ENCODE measurements around the gene OSGEPL1. TPM values are rescaled to one million over a fixed set of nuclear protein-coding genes. Genes with fewer than 3 reads are reported as not detected.

The OSGEPL1 gene, protein sequence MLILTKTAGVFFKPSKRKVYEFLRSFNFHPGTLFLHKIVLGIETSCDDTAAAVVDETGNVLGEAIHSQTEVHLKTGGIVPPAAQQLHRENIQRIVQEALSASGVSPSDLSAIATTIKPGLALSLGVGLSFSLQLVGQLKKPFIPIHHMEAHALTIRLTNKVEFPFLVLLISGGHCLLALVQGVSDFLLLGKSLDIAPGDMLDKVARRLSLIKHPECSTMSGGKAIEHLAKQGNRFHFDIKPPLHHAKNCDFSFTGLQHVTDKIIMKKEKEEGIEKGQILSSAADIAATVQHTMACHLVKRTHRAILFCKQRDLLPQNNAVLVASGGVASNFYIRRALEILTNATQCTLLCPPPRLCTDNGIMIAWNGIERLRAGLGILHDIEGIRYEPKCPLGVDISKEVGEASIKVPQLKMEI
- total RNA-seq (2022; extraction: Qiagen RNA extraction; ENCODE audit: low read depth), result 4.2 to 5.6 TPM (median 4.9 TPM) in 5 replicates

GRCh38 chr2:189762551-189763298, at the start of gene OSGEPL1:
OSGEPL1 (minus strand) TSS chr2:189762792; CDS start chr2:189761640, 1,152 bp downstream.

GRCh38 chr2:189783927-189784867, 21.6 kb upstream of the OSGEPL1 start, which contains the start of the genes ORMDL1 and PMS1:
ORMDL1 (minus strand) TSS chr2:189784339; CDS start chr2:189782595, 1,744 bp downstream.
PMS1 (plus strand) TSS chr2:189784450; CDS start chr2:189791810, 7,360 bp downstream.

Other genes with a start within 250 kb of the OSGEPL1 start
- 3.8 to 5.0 TPM (median 3.8 TPM) in 5 replicates for gene SLC40A1, start 182.0 kb downstream of the OSGEPL1 start, total RNA-seq (2022; extraction: Qiagen RNA extraction; ENCODE audit: low read depth)
- 35.9 to 42.4 TPM (median 38.8 TPM) in 5 replicates for gene ASNSD1, start 101.3 kb downstream of the OSGEPL1 start, total RNA-seq (2022; extraction: Qiagen RNA extraction; ENCODE audit: low read depth)
- 1.0 to 1.6 TPM (median 1.4 TPM) in 5 replicates for gene ANKAR, start 88.1 kb downstream of the OSGEPL1 start, total RNA-seq (2022; extraction: Qiagen RNA extraction; ENCODE audit: low read depth)
- 38.0 to 52.4 TPM (median 49.7 TPM) in 5 replicates for gene ORMDL1, start 21.5 kb upstream of the OSGEPL1 start, total RNA-seq (2022; extraction: Qiagen RNA extraction; ENCODE audit: low read depth)
- 6.4 to 9.4 TPM (median 9.0 TPM) in 5 replicates for gene PMS1, start 21.7 kb upstream of the OSGEPL1 start, total RNA-seq (2022; extraction: Qiagen RNA extraction; ENCODE audit: low read depth)

Data from A549 treated with DMSO at 1 μM for 4 hours (cell line).